Spleen (tissue), 7 donors: ENCODE results near the gene HOXA13.

Experiments used
- CTCF ChIP-seq, 11 experiments: fragments of 200-600 bp in 7 of 11; fragments of 450-650 bp in 4 of 11; sonication (generic) in 4 of 11; IDR thresholded peaks in 8 of 11; conservative IDR thresholded peaks in 3 of 11; 1 replicate in 7 of 11; 2 replicates in 4 of 11; pipeline versions ENCODE4 v1.4.0 to v1.8.0; 2016 to 2021; ENCODE audit warnings: antibody characterized with exemption in 11 of 11, inconsistent platforms in 4 of 11, mild to moderate bottlenecking in 1 of 11
- POLR2A ChIP-seq, 3 donors: fragments of 450-650 bp; IDR thresholded peaks; one replicate each; pipeline ENCODE4 v1.5.1; 2017; ENCODE audit warnings: antibody characterized with exemption in 3 of 3, mild to moderate bottlenecking in 1 of 3
- donor health status: DM: no; HTN: no; CAD: no; lungs with moderate emphysema.
- donor health status: DM: no; HTN: no; CAD: no.
- donor health status: DM: no; HTN: no; CAD: no.

DNA sequence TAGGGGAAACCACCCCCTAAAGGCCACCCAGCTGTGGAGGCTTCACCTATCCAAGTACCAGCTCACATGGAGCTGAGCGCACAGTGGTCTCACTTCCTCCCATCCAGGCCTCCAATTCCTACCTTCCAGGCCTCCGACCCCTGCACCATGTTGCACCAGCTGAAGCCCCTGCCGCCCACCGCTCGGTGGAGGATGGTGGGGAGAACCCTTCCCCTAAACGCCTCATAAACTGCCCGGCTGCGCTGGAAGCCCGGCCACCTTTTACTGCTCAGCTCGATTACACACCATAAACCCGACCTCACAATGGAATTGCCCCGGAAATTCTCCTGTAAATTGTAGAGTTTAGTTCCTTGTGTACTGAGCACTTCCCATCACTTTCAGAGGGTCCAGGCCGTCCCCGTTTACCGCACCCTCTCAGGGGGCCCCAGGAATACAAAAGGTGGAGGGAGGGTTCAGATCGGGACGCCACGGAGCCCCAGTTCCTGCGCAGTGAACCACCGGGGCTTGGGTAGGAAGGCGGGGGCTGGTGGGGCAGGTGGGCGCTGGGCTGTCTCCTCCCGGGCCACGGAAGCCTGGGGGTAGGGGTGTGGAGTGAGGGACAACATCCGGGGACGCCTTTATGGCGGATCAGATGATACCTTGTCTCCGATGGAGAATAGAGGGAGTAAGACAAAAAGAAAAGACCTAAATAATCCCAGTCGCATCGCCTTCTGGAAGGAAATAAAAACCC lies 42.0 kb downstream of the HOXA13 start:
- TF ChIP-seq CTCF (IDR thresholded peaks at IDR 0.05 in 8 of 11, conservative IDR thresholded peaks at IDR 0.05 in 3 of 11) (no peak), POLR2A (IDR thresholded peaks at IDR 0.05) (no peak)
